ENCODE results near the gene MIGA2.

DNA sequence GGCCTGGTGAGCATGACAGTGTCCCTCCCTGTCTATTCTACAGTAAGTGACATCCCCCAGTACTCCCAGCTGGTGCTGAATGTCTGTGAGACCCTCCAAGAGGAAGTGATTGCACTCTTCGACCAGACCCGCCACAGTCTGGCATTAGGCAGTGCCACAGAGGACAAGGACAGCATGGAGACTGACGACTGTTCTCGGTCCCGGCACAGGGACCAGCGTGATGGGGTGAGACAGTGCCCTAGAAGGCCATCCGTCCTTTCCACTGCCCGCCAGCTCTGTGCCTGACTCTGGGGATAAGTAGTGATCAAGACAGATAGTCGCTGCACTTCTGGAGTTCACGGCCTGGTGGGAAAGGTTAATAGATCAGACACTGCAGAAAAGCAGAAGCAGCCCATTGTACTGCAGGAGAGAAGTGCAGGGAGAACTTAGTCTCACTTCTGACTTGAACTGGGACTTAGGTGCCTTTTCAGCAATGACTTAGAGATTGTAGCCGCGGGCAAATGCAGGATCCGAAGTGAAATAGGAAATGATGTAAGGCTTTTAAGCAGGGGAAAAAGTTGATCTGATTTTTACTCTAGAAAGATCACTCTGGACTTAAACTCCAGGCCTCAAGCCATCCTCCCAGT is 36.7 kb upstream of the MIGA2 start:
- TF ChIP-seq, protein P1, sequence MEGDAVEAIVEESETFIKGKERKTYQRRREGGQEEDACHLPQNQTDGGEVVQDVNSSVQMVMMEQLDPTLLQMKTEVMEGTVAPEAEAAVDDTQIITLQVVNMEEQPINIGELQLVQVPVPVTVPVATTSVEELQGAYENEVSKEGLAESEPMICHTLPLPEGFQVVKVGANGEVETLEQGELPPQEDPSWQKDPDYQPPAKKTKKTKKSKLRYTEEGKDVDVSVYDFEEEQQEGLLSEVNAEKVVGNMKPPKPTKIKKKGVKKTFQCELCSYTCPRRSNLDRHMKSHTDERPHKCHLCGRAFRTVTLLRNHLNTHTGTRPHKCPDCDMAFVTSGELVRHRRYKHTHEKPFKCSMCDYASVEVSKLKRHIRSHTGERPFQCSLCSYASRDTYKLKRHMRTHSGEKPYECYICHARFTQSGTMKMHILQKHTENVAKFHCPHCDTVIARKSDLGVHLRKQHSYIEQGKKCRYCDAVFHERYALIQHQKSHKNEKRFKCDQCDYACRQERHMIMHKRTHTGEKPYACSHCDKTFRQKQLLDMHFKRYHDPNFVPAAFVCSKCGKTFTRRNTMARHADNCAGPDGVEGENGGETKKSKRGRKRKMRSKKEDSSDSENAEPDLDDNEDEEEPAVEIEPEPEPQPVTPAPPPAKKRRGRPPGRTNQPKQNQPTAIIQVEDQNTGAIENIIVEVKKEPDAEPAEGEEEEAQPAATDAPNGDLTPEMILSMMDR (IDR thresholded peaks at IDR 0.05 in 8 of 11, conservative IDR thresholded peaks at IDR 0.05 in 3 of 11), result no peak
- TF ChIP-seq POLR2A (IDR thresholded peaks at IDR 0.05) (no peak), POLR2AphosphoS5 (IDR thresholded peaks at IDR 0.05) (peak in 2 of 3 donors; percentile 15 to 16)

Data from spleen (tissue), 7 donors.